Neural progenitor cell (in vitro differentiated cells): ENCODE measurements around the gene LHCGR. TPM values are rescaled to one million over a fixed set of nuclear protein-coding genes. Genes with fewer than 3 reads are reported as not detected.

Experiments used
- DNase-seq: peaks from one replicate; pipeline ENCODE4 v3.0.0-alpha.2; 2016; ENCODE audit warnings: low spot score
- H2AFZ ChIP-seq: fragments of 200-600 bp; sonication (generic); replicated peaks from 2 replicates; pipeline ENCODE4 v1.6.1; 2016; ENCODE audit warnings: antibody characterized with exemption
- H3F3A ChIP-seq: fragments of 200-600 bp; sonication (generic); 2 replicates; pipeline ENCODE4 v1.6.1; 2016; ENCODE audit warnings: antibody characterized with exemption, low read depth
- H3K27ac ChIP-seq: fragments of 200-600 bp; sonication (generic); 2 replicates; pipeline ENCODE4 v1.5.1; 2016; ENCODE audit warnings: mild to moderate bottlenecking
- H3K27me3 ChIP-seq: fragments of 200-600 bp; sonication (generic); 2 replicates; pipeline ENCODE4 v1.6.1; 2016; ENCODE audit warnings: mild to moderate bottlenecking, moderate library complexity
- H3K36me3 ChIP-seq: fragments of 200-600 bp; sonication (generic); 2 replicates; pipeline ENCODE4 v1.5.1; 2016
- H3K4me1 ChIP-seq: fragments of 200-600 bp; sonication (generic); 2 replicates; pipeline ENCODE4 v1.6.1; 2016; ENCODE audit warnings: mixed run types
- H3K4me2 ChIP-seq: fragments of 200-600 bp; sonication (generic); 2 replicates; pipeline ENCODE4 v1.6.1; 2016
- H3K4me3 ChIP-seq: fragments of 200-600 bp; sonication (generic); 2 replicates; pipeline ENCODE4 v1.5.1; 2016
- H3K79me2 ChIP-seq: fragments of 200-600 bp; sonication (generic); 2 replicates; pipeline ENCODE4 v1.6.1; 2016; ENCODE audit warnings: low read depth
- H3K9ac ChIP-seq: fragments of 200-600 bp; sonication (generic); 2 replicates; pipeline ENCODE4 v1.6.1; 2016
- H3K9me3 ChIP-seq: fragments of 200-600 bp; sonication (generic); 2 replicates; pipeline ENCODE4 v1.5.1; 2016; ENCODE audit warnings: low read depth
- H4K20me1 ChIP-seq: fragments of 200-600 bp; sonication (generic); 2 replicates; pipeline ENCODE4 v1.6.1; 2016; ENCODE audit warnings: low read depth
- H3K27ac Mint-ChIP-seq: 3 replicates; pipeline ENCODE4 v1.8.0; 2021; ENCODE audit warnings: mixed read lengths
- H3K27me3 Mint-ChIP-seq: 2 replicates; pipeline ENCODE4 v1.8.0; 2022; ENCODE audit warnings: low read depth, mild to moderate bottlenecking, inconsistent platforms, moderate library complexity, mixed read lengths; ENCODE audit not compliant: insufficient read depth
- H3K36me3 Mint-ChIP-seq: 3 replicates; pipeline ENCODE4 v1.8.0; 2021; ENCODE audit warnings: mixed read lengths
- H3K4me1 Mint-ChIP-seq: 3 replicates; pipeline ENCODE4 v1.8.0; 2021; ENCODE audit warnings: mixed read lengths
- H3K4me3 Mint-ChIP-seq: 3 replicates; pipeline ENCODE4 v1.8.0; 2021; ENCODE audit warnings: mild to moderate bottlenecking, moderate library complexity, mixed read lengths
- H3K9me3 Mint-ChIP-seq: 3 replicates; pipeline ENCODE4 v1.8.0; 2020; ENCODE audit warnings: mixed read lengths
- EZH2 ChIP-seq: fragments of 200-600 bp; sonication (generic); IDR thresholded peaks from 2 replicates; pipeline ENCODE4 v1.6.1; 2017; ENCODE audit warnings: antibody characterized with exemption, mild to moderate bottlenecking, moderate library complexity
- EZH2phosphoT487 ChIP-seq: fragments of 200-600 bp; sonication (generic); IDR thresholded peaks from 2 replicates; pipeline ENCODE4 v1.6.1; 2017; ENCODE audit warnings: antibody characterized with exemption
- total RNA-seq: library from RNA; depleted of rRNA; stranded (reverse); fragments of >200 nt; gene quantifications from 2 replicates; pipeline ENCODE4 v1.2.3, GENCODE V29; 2015; ENCODE audit warnings: low replicate concordance
- TF ChIP-seq, protein P1 (sequence below): fragments of 200-600 bp; sonication (generic); IDR thresholded peaks from 2 replicates; pipeline ENCODE4 v1.5.1; 2017; ENCODE audit warnings: antibody characterized with exemption, mild to moderate bottlenecking

Gene LHCGR
- total RNA-seq, 1 donor from 2014 or later = not detected

DNA sequence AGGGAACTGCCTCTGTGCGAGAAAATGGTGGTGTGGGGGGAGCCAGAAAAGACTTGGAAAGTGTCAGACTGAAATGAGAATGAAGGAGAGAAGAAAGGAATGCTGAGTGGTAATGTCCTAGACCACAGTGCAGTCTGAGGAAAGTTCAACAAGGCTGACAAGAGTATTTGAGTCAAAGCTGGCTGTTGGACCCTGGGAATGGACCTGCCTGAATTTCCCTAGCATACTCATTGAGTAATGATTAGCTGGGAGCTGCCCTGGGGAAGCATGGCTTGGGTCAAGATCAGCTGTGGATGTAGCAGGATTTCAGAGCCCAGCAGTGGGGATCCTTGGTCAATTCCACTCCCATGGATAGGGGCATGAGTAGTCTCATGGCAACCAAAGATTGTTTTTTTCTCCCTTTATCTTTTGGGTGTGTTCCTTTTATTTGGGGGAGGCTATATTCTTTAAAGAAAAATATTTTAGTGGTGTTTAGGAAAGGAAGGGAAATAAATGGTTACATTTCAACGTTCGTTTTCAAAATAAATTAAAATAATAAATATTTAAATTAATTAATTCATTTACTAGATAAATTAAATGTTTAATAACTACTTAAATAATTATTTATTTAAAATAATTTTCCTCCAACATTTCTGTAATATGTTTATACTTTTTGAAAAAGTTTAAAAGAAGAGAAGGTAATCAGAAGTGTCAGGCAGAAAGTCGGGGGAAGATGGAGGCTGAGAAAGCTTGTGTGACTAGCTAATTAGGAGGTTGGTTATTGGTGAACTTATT lies 15.9 kb upstream of the LHCGR start:
- H3K27me3 Mint-ChIP-seq = peaks cover 5% of the 10 kb centered on the region
- Histone ChIP-seq H3K27ac (no peak overlapping the region), H3K27me3 (no peaks in the 10 kb centered on the region), H3K9ac (no peak overlapping the region), H4K20me1 (no peaks in the 10 kb centered on the region), H3K36me3 (no peaks in the 10 kb centered on the region), H3K4me2 (no peak overlapping the region), H3K9me3 (no peaks in the 10 kb centered on the region), H3K4me3 (no peak overlapping the region), H3K4me1 (peaks cover 5% of the 10 kb centered on the region), H2AFZ (no peak overlapping the region), H3F3A (no peaks in the 10 kb centered on the region), H3K79me2 (no peaks in the 10 kb centered on the region)
- no peak overlapping the region for H3K27ac Mint-ChIP-seq
- no peak overlapping the region for H3K4me3 Mint-ChIP-seq
- H3K9me3 Mint-ChIP-seq = no peaks in the 10 kb centered on the region
- no peak for TF ChIP-seq EZH2
- TF ChIP-seq EZH2phosphoT487 = no peak
- TF ChIP-seq, protein P1, sequence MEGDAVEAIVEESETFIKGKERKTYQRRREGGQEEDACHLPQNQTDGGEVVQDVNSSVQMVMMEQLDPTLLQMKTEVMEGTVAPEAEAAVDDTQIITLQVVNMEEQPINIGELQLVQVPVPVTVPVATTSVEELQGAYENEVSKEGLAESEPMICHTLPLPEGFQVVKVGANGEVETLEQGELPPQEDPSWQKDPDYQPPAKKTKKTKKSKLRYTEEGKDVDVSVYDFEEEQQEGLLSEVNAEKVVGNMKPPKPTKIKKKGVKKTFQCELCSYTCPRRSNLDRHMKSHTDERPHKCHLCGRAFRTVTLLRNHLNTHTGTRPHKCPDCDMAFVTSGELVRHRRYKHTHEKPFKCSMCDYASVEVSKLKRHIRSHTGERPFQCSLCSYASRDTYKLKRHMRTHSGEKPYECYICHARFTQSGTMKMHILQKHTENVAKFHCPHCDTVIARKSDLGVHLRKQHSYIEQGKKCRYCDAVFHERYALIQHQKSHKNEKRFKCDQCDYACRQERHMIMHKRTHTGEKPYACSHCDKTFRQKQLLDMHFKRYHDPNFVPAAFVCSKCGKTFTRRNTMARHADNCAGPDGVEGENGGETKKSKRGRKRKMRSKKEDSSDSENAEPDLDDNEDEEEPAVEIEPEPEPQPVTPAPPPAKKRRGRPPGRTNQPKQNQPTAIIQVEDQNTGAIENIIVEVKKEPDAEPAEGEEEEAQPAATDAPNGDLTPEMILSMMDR = no peak
- DNase-seq = no peak
- no peaks in the 10 kb centered on the region for H3K4me1 Mint-ChIP-seq
- H3K36me3 Mint-ChIP-seq = peaks cover 2% of the 10 kb centered on the region

DNA sequence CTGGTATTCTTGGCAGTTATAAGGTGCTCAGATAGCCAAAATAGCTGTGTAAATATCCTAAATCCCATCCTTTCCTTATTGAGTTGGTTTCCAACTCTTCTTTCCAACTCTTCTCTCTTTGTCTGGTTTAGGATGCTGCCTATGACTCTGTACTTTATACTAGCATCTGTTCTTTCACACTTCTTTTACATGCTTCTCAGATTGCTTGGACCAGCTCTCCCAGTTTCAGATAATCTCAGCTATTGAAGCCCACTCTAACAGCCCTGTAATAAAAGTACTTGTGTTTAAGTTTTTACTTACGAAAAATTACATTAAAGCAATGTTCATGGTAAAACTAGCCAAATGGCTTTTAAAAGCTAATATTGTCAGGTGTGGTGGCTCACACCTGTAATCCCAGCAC lies 14.7 kb upstream of the LHCGR start:
- no peak for TF ChIP-seq EZH2
- no peak for TF ChIP-seq EZH2phosphoT487
- TF ChIP-seq, protein P1 = no peak
- H3K4me3 Mint-ChIP-seq = no peak overlapping the region

DNA sequence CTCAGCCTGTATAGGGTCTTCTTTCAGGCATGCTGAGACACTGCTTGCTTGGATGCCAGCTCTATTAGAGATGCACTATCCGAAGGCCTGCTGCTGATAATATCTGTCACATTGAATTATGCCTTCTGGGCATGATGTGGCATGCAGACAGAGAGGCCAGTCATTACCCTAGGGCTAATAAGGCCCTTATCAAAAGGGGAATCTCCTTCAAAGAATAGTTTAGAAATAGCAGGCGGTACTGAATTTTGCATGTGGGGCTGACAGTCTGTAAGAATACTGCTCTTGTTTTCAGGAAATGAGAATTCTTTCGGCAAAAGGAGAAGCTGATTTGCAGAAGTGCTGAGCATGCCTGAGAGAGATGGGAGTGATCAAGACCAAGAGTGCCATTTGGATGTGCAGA lies 13.1 kb upstream of the LHCGR start:
- Mint-ChIP-seq H3K27ac (no peak overlapping the region), H3K9me3 (peaks cover 2% of the 10 kb centered on the region)
- no peak for TF ChIP-seq EZH2

More for the DNA sequence above, 14.7 kb upstream of the LHCGR start:
- Mint-ChIP-seq H3K36me3 (peaks cover 2% of the 10 kb centered on the region), H3K27ac (no peak overlapping the region), H3K4me1 (no peaks in the 10 kb centered on the region), H3K9me3 (no peaks in the 10 kb centered on the region), H3K27me3 (peaks cover 5% of the 10 kb centered on the region)
- Histone ChIP-seq H3K27ac (no peak overlapping the region), H2AFZ (no peak overlapping the region), H3K4me2 (no peak overlapping the region), H3K4me1 (peaks cover 5% of the 10 kb centered on the region), H4K20me1 (no peaks in the 10 kb centered on the region), H3K9ac (no peak overlapping the region), H3K79me2 (no peaks in the 10 kb centered on the region), H3K4me3 (no peak overlapping the region), H3K27me3 (no peaks in the 10 kb centered on the region), H3K9me3 (no peaks in the 10 kb centered on the region), H3F3A (no peaks in the 10 kb centered on the region), H3K36me3 (no peaks in the 10 kb centered on the region)
- no peak for DNase-seq

DNA sequence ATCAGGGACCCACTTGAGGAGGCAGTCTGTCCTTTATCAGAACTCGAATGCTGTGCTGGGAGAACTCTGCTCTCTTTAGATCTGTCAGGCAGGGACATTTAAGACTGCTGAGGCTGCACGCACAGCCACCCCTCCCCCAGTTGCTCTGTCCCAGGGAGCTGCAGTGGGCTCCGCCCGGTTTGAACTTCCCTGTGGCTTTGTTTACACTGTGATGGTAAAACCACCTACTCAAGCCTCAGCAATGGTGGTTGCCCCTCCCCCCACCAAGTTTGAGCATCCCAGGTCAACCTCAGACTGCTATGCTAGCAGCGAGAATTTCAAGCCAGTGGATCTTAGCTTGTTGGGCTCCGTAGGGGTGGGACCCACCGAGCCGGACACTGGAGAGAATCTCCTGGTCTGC lies 11.8 kb upstream of the LHCGR start:
- no peaks in the 10 kb centered on the region for H3K79me2 ChIP-seq
- no peaks in the 10 kb centered on the region for H3K36me3 ChIP-seq
- peaks cover under 1% of the 10 kb centered on the region for H3K9me3 ChIP-seq
- peaks cover 2% of the 10 kb centered on the region for H3K36me3 Mint-ChIP-seq
- H3K4me3 ChIP-seq = no peak overlapping the region
- no peak for TF ChIP-seq EZH2phosphoT487
- H3K4me2 ChIP-seq = peak overlapping the region; percentile 11
- no peaks in the 10 kb centered on the region for H3K4me1 Mint-ChIP-seq
- H3K27me3 Mint-ChIP-seq = peaks cover 5% of the 10 kb centered on the region
- no peak for DNase-seq
- no peaks in the 10 kb centered on the region for H3F3A ChIP-seq
- H3K27me3 ChIP-seq = no peaks in the 10 kb centered on the region
- no peak overlapping the region for H3K4me3 Mint-ChIP-seq
- H3K4me1 ChIP-seq = peaks cover 5% of the 10 kb centered on the region
- no peak overlapping the region for H3K27ac ChIP-seq
- H3K9ac ChIP-seq = no peak overlapping the region
- H3K27ac Mint-ChIP-seq = no peak overlapping the region
- no peaks in the 10 kb centered on the region for H4K20me1 ChIP-seq
- peaks cover 12% of the 10 kb centered on the region for H3K9me3 Mint-ChIP-seq
- H2AFZ ChIP-seq = no peak overlapping the region

More for the DNA sequence above, 13.1 kb upstream of the LHCGR start:
- H4K20me1 ChIP-seq = no peaks in the 10 kb centered on the region
- H3K36me3 ChIP-seq = no peaks in the 10 kb centered on the region
- H3K4me1 ChIP-seq = peaks cover 5% of the 10 kb centered on the region
- no peak overlapping the region for H3K4me2 ChIP-seq
- no peaks in the 10 kb centered on the region for H3K27me3 ChIP-seq
- Mint-ChIP-seq H3K4me1 (no peaks in the 10 kb centered on the region), H3K4me3 (no peak overlapping the region), H3K27me3 (peaks cover 5% of the 10 kb centered on the region), H3K36me3 (peaks cover 2% of the 10 kb centered on the region)
- no peaks in the 10 kb centered on the region for H3K79me2 ChIP-seq
- no peak overlapping the region for H3K27ac ChIP-seq
- no peaks in the 10 kb centered on the region for H3F3A ChIP-seq
- H3K9ac ChIP-seq = no peak overlapping the region
- H3K4me3 ChIP-seq = no peak overlapping the region
- no peak for DNase-seq
- no peak overlapping the region for H2AFZ ChIP-seq
- H3K9me3 ChIP-seq = no peaks in the 10 kb centered on the region
